Measurements from ENCODE around the gene DUSP21. TPM values are rescaled to one million over a fixed set of nuclear protein-coding genes. Genes with fewer than 3 reads are reported as not detected.
A peak's percentile ranks its signal among the peaks of the same experiment; 100 is the strongest.

Gene DUSP21
- total RNA-seq, 6 experiments from 2014 or later, result not detected

DNA sequence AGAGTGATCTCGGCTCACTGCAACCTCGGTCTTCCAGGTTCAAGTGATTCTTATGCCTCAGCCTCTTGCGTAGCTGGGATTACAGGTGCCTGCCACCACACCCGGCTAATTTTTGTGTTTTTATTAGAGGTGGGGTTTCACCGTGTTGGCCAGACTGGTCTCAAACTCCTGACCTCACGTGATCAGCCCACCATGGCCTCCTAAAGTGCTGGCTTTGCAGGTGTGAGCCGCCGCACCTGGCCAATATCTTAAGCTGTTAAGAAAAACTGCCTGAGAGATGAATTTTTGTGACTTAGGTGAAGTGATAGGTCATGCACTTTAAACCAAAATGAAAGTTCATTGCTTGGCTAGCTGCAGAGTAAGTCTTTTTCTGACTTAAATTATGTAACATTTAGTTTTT is 35.0 kb downstream of the DUSP21 start:
- DNase-seq (no peak), ATAC-seq (peak in 1 of 4 donors; percentile 35)
- Histone ChIP-seq H3K27ac (peak overlapping the region in 1 of 3 donors; percentile 14), H3K4me3 (no peak overlapping the region), H3K9me3 (no peaks in the 10 kb centered on the region), H3K27me3 (no peaks in the 10 kb centered on the region), H3K36me3 (no peaks in the 10 kb centered on the region), H3K4me1 (peaks cover 0 to 44% (median 15%) of the 10 kb centered on the region in 4 donors)
- intact Hi-C loops (cut with DNase I), result no loop called here
- 52% methylated on average over 8 of the region's 8 CpGs for WGBS (ENCODE audit: insufficient coverage, low coverage, low lambda C conversion rate, missing lambda C conversion rate)
- TF ChIP-seq, protein P1, sequence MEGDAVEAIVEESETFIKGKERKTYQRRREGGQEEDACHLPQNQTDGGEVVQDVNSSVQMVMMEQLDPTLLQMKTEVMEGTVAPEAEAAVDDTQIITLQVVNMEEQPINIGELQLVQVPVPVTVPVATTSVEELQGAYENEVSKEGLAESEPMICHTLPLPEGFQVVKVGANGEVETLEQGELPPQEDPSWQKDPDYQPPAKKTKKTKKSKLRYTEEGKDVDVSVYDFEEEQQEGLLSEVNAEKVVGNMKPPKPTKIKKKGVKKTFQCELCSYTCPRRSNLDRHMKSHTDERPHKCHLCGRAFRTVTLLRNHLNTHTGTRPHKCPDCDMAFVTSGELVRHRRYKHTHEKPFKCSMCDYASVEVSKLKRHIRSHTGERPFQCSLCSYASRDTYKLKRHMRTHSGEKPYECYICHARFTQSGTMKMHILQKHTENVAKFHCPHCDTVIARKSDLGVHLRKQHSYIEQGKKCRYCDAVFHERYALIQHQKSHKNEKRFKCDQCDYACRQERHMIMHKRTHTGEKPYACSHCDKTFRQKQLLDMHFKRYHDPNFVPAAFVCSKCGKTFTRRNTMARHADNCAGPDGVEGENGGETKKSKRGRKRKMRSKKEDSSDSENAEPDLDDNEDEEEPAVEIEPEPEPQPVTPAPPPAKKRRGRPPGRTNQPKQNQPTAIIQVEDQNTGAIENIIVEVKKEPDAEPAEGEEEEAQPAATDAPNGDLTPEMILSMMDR (IDR thresholded peaks at IDR 0.05), result no peak
- TF ChIP-seq POLR2A (IDR thresholded peaks at IDR 0.05), result no peak

DNA sequence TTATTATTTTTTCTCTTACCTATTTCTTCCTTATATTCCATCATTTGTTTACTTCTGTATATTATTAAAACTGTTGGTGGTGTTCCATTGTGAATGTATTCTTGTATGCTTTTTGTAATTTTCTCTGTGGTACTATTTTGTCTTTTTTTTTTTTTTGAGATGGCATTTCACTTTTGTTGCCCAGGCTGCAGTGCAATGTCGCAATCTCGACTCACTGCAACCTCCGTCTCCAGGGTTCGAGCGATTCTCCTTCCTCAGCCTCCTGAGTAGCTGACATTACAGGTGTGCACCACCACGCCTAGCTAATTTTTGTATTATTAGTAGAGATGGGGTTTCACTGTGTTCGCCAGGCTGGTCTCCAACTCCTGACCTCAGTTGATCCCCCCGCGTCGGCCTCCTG is 37.7 kb downstream of the DUSP21 start:
- H3K27me3 ChIP-seq, result no peaks in the 10 kb centered on the region
- H3K36me3 ChIP-seq, result no peaks in the 10 kb centered on the region
- ATAC-seq, result no peak
- no peaks in the 10 kb centered on the region for H3K9me3 ChIP-seq
- H3K27ac ChIP-seq, result no peak overlapping the region
- H3K4me1 ChIP-seq, result peaks cover 0 to 28% (median 12%) of the 10 kb centered on the region in 4 donors
- WGBS (ENCODE audit: insufficient coverage, low coverage, low lambda C conversion rate, missing lambda C conversion rate), result 84% methylated on average over 10 of the region's 10 CpGs
- intact Hi-C loops (cut with DNase I), result no loop called here
- DNase-seq, result no peak
- no peak for TF ChIP-seq POLR2A (IDR thresholded peaks at IDR 0.05)
- TF ChIP-seq, protein P1 (IDR thresholded peaks at IDR 0.05), result no peak
- H3K4me3 ChIP-seq, result no peak overlapping the region

DNA sequence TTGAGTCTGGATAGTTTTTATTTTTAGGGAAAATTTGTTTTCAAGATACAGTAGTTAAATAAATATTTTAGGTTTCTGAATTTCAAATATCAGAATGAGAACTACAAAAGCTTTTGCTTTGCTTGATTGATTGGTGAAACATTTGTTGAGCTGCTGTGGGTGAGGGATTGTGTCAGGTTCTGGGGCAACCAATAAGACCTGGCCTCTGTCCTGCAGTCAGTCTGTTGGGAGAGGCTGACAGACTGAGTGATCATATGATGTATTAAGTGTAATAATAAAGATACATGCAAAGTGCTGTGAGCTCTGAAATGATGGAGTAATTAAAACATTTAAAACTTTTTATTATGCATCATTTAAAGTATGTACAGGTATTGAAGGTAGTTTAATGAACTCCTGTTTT is 38.8 kb downstream of the DUSP21 start:
- no peaks in the 10 kb centered on the region for H3K27me3 ChIP-seq
- H3K27ac ChIP-seq, result no peak overlapping the region
- intact Hi-C loops (cut with DNase I), result no loop called here
- no peak overlapping the region for H3K4me3 ChIP-seq
- peaks cover 0 to 28% (median 8%) of the 10 kb centered on the region in 4 donors for H3K4me1 ChIP-seq
- H3K36me3 ChIP-seq, result no peaks in the 10 kb centered on the region
- no peaks in the 10 kb centered on the region for H3K9me3 ChIP-seq
- DNase-seq (no peak), ATAC-seq (peak in 3 of 4 donors; percentile 29 to 55 (median 44))
- TF ChIP-seq, protein P1 (IDR thresholded peaks at IDR 0.05), result no peak
- no peak for TF ChIP-seq POLR2A (IDR thresholded peaks at IDR 0.05)

DNA sequence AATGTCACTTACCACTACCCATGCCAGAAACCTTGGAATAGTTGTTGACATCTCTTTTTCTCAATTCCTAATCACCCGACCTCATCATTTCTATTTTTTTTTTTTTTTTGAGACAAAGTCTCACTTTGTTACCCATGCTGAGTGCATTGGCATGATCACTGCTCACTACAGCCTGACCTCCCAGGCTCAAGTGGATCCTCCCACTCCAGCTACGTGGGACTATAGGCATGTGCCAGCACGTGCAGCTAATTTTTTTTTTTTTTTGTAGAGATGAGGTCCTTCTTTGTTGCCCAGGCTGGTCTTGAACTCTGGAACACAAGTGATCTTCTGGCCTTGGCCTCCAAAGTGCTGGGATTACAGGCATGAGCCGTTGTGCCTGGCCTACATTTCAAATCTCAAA is 41.1 kb downstream of the DUSP21 start:
- no peak overlapping the region for H3K4me3 ChIP-seq
- no peaks in the 10 kb centered on the region for H3K27me3 ChIP-seq
- no peaks in the 10 kb centered on the region for H3K36me3 ChIP-seq
- 24% methylated on average over 3 of the region's 4 CpGs for WGBS (ENCODE audit: insufficient coverage, low coverage, low lambda C conversion rate, missing lambda C conversion rate)
- H3K27ac ChIP-seq, result no peak overlapping the region
- intact Hi-C loops (cut with DNase I), result no loop called here
- TF ChIP-seq POLR2A (IDR thresholded peaks at IDR 0.05), result no peak
- TF ChIP-seq, protein P1 (IDR thresholded peaks at IDR 0.05), result no peak
- H3K4me1 ChIP-seq, result peaks cover 0 to 23% (median 3%) of the 10 kb centered on the region in 4 donors
- ATAC-seq (no peak), DNase-seq (no peak)
- no peaks in the 10 kb centered on the region for H3K9me3 ChIP-seq

DNA sequence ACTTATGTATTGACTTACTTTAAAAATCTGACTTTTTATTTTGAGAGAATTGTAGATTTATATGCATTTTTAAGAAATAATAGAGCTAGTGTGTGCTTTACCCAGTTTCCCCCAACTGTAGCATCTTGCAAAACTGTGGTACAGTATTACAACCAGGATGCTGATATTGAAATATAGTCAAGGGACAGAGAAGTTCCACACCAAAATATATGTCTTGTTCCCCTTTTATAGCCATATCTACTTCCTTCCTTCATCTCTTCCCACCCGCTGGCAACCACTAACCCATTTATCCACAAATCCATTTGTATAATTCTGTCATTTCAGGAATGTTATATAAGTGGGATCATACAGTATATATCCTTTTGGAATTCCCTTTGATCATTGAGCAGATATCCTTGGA is 46.0 kb downstream of the DUSP21 start:
- Histone ChIP-seq H3K27me3 (no peaks in the 10 kb centered on the region), H3K9me3 (no peaks in the 10 kb centered on the region), H3K36me3 (no peaks in the 10 kb centered on the region), H3K27ac (no peak overlapping the region), H3K4me1 (peaks cover 0 to 14% (median 0%) of the 10 kb centered on the region in 4 donors), H3K4me3 (no peak overlapping the region)
- intact Hi-C loops (cut with DNase I), result no loop called here
- WGBS (ENCODE audit: insufficient coverage, low coverage, low lambda C conversion rate, missing lambda C conversion rate), result 80% methylated on average over 1 of the region's 1 CpG
- no peak for DNase-seq
- TF ChIP-seq, protein P1 (IDR thresholded peaks at IDR 0.05), result no peak
- no peak for TF ChIP-seq POLR2A (IDR thresholded peaks at IDR 0.05)
- ATAC-seq, result no peak
